WERI-Rb-1 (cell line): Measurements from ENCODE around the gene FBXW5.

Experiments
- DNase-seq: peaks from one replicate; pipeline ENCODE4 v3.0.0-alpha.2; 2020
- H3K27ac ChIP-seq: fragments of 250-450 bp; sonication (Bioruptor Pico); 2 replicates; pipeline ENCODE4 v1.5.1; 2020; ENCODE audit warnings: mild to moderate bottlenecking, moderate library complexity
- H3K27me3 ChIP-seq: fragments of 250-450 bp; sonication (Bioruptor Pico); 2 replicates; pipeline ENCODE4 v1.5.1; 2021; ENCODE audit warnings: mild to moderate bottlenecking, low read depth, moderate library complexity; ENCODE audit not compliant: insufficient read depth, severe bottlenecking
- H3K36me3 ChIP-seq: fragments of 250-450 bp; sonication (Bioruptor Pico); 2 replicates; pipeline ENCODE4 v1.5.1; 2020; ENCODE audit warnings: mild to moderate bottlenecking, moderate library complexity
- H3K4me3 ChIP-seq: 2 replicates; pipeline ENCODE4 v1.5.1; 2011; ENCODE audit warnings: low read depth, mild to moderate bottlenecking, control low read depth, low read length
- H3K9me3 ChIP-seq: fragments of 250-450 bp; sonication (Bioruptor Pico); 2 replicates; pipeline ENCODE4 v1.5.1; 2021; ENCODE audit warnings: mild to moderate bottlenecking, moderate library complexity; ENCODE audit not compliant: severe bottlenecking
- CTCF ChIP-seq: IDR thresholded peaks from 2 replicates; pipeline ENCODE4 v1.5.1; 2011; ENCODE audit warnings: low read depth, mild to moderate bottlenecking, control low read depth, inconsistent platforms, low read length

FBXW5 gene

GRCh38 chr9:136899196-136899595 lies 45.3 kb downstream of the FBXW5 start:
- no peak for DNase-seq
- Histone ChIP-seq H3K4me3 (no peak overlapping the region), H3K36me3 (peaks cover 68% of the 10 kb centered on the region), H3K27ac (no peak overlapping the region), H3K9me3 (no peaks in the 10 kb centered on the region), H3K27me3 (no peaks in the 10 kb centered on the region)
- no peak for TF ChIP-seq CTCF

- Histone ChIP-seq H3K27ac (no peak overlapping the region), H3K27me3 (no peaks in the 10 kb centered on the region), H3K9me3 (no peaks in the 10 kb centered on the region), H3K4me3 (no peak overlapping the region), H3K36me3 (peaks cover 65% of the 10 kb centered on the region)
- TF ChIP-seq CTCF: no peak
- no peak for DNase-seq
These were observed 45.9 kb downstream of the FBXW5 start for GRCh38 chr9:136898483-136899100.

GRCh38 chr9:136896027-136896426 lies 48.5 kb downstream of the FBXW5 start:
- no peak for TF ChIP-seq CTCF
- DNase-seq: no peak
- Histone ChIP-seq H3K27ac (no peak overlapping the region), H3K4me3 (no peak overlapping the region), H3K36me3 (peaks cover 66% of the 10 kb centered on the region), H3K27me3 (no peaks in the 10 kb centered on the region), H3K9me3 (no peaks in the 10 kb centered on the region)

GRCh38 chr9:136890661-136891060 lies 53.9 kb downstream of the FBXW5 start:
- H3K36me3 ChIP-seq: peaks cover 58% of the 10 kb centered on the region
- no peaks in the 10 kb centered on the region for H3K9me3 ChIP-seq
- TF ChIP-seq CTCF: no peak
- H3K27ac ChIP-seq: no peak overlapping the region
- H3K27me3 ChIP-seq: no peaks in the 10 kb centered on the region
- no peak for DNase-seq
- H3K4me3 ChIP-seq: no peak overlapping the region
